ENCODE results near the gene GFOD1. TPM values are rescaled to one million over a fixed set of nuclear protein-coding genes. Genes with fewer than 3 reads are reported as not detected.
A peak's percentile ranks its signal among the peaks of the same experiment; 100 is the strongest.
"Not testable (repeated sequence)": the region's sequence is repeated elsewhere in the genome, so short reads cannot be mapped to it uniquely, and the experiment has no call there.

GFOD1 gene
- total and polyA plus RNA-seq, 4 donors: 2.6 to 16.8 (median 5.0) TPM

DNA sequence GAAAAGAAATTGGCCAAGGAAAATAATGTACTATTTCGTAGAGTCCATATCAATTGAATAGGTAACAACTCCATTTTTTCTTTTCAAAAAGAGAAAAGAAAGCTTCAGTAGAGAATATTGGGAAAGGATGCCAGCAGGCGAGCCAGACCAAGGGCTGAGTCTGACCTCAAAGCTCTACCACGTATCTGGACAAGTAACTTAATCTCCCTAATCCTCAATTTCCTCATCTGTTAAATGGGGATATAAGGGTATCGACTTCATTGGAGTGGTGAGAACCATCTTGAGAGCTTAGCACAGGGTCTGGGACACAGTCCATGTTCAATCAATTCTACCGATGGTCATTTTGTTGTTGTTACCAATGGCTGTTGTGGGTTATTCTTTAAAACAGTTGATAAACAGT lies 95.9 kb downstream of the GFOD1 start (continued):
- TF ChIP-seq SP1 (IDR thresholded peaks at IDR 0.05) (no peak), FOXA1 (IDR thresholded peaks at IDR 0.05) (no peak)

DNA sequence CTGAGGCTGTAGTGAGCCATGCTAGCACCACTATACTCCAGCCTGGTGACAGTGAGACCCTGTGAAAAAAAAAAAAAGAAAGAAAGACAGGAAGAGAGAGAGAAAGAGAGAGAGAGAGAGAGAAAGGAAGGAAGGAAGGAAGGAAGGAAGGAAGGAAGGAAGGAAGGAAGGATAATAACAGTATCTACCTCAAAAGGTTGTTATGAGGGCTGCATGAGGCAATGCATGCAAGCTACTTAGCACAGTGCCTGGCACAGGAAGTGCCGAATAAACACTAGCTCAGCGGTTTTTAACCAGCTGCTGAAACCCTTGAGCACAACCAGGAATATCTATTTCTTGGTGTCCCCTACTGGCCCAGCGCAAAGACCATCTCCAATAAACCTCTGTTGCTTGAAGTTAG lies 96.7 kb downstream of the GFOD1 start:
- 73% methylated on average over 3 of the region's 3 CpGs for WGBS
- H3K9ac ChIP-seq (ENCODE audit: low read depth in 1 of 2, low read length in 2 of 2): no peak overlapping the region
- no peak for TF ChIP-seq FOXA2 (IDR thresholded peaks at IDR 0.05)
- TF ChIP-seq RXRA (IDR thresholded peaks at IDR 0.05): no peak
- no peak for TF ChIP-seq SP1 (IDR thresholded peaks at IDR 0.05)
- TF ChIP-seq HNF4A (conservative IDR thresholded peaks at IDR 0.05): no peak
- TF ChIP-seq, protein P1, sequence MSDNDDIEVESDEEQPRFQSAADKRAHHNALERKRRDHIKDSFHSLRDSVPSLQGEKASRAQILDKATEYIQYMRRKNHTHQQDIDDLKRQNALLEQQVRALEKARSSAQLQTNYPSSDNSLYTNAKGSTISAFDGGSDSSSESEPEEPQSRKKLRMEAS (IDR thresholded peaks at IDR 0.05): no peak
- TF ChIP-seq GABPA (IDR thresholded peaks at IDR 0.05 in 1 of 2, conservative IDR thresholded peaks at IDR 0.05 in 1 of 2): no peak
- no peak for TF ChIP-seq NR2F2 (IDR thresholded peaks at IDR 0.05)
- no peak for TF ChIP-seq YY1 (IDR thresholded peaks at IDR 0.05)
- TF ChIP-seq, protein P2, sequence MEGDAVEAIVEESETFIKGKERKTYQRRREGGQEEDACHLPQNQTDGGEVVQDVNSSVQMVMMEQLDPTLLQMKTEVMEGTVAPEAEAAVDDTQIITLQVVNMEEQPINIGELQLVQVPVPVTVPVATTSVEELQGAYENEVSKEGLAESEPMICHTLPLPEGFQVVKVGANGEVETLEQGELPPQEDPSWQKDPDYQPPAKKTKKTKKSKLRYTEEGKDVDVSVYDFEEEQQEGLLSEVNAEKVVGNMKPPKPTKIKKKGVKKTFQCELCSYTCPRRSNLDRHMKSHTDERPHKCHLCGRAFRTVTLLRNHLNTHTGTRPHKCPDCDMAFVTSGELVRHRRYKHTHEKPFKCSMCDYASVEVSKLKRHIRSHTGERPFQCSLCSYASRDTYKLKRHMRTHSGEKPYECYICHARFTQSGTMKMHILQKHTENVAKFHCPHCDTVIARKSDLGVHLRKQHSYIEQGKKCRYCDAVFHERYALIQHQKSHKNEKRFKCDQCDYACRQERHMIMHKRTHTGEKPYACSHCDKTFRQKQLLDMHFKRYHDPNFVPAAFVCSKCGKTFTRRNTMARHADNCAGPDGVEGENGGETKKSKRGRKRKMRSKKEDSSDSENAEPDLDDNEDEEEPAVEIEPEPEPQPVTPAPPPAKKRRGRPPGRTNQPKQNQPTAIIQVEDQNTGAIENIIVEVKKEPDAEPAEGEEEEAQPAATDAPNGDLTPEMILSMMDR (IDR thresholded peaks at IDR 0.05; ENCODE audit: low read depth, low read length, missing input control): no peak
- TF ChIP-seq, protein P3, sequence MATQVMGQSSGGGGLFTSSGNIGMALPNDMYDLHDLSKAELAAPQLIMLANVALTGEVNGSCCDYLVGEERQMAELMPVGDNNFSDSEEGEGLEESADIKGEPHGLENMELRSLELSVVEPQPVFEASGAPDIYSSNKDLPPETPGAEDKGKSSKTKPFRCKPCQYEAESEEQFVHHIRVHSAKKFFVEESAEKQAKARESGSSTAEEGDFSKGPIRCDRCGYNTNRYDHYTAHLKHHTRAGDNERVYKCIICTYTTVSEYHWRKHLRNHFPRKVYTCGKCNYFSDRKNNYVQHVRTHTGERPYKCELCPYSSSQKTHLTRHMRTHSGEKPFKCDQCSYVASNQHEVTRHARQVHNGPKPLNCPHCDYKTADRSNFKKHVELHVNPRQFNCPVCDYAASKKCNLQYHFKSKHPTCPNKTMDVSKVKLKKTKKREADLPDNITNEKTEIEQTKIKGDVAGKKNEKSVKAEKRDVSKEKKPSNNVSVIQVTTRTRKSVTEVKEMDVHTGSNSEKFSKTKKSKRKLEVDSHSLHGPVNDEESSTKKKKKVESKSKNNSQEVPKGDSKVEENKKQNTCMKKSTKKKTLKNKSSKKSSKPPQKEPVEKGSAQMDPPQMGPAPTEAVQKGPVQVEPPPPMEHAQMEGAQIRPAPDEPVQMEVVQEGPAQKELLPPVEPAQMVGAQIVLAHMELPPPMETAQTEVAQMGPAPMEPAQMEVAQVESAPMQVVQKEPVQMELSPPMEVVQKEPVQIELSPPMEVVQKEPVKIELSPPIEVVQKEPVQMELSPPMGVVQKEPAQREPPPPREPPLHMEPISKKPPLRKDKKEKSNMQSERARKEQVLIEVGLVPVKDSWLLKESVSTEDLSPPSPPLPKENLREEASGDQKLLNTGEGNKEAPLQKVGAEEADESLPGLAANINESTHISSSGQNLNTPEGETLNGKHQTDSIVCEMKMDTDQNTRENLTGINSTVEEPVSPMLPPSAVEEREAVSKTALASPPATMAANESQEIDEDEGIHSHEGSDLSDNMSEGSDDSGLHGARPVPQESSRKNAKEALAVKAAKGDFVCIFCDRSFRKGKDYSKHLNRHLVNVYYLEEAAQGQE (IDR thresholded peaks at IDR 0.05): no peak
- TF ChIP-seq, protein P4, sequence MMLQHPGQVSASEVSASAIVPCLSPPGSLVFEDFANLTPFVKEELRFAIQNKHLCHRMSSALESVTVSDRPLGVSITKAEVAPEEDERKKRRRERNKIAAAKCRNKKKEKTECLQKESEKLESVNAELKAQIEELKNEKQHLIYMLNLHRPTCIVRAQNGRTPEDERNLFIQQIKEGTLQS (IDR thresholded peaks at IDR 0.05): no peak
- TF ChIP-seq JUND (IDR thresholded peaks at IDR 0.05): no peak
- no peak overlapping the region for H3K4me3 ChIP-seq (ENCODE audit: low read depth in 1 of 3, low read length in 3 of 3)
- DNase-seq (ENCODE audit: low spot score): peak; percentile 6
- H3K27ac ChIP-seq (ENCODE audit: low read depth in 1 of 2, low read length in 2 of 2): no peak overlapping the region
- H3K9me3 ChIP-seq (ENCODE audit: control insufficient read depth in 4 of 4, low read length in 3 of 4): no peaks in the 10 kb centered on the region
- H3K27me3 ChIP-seq (ENCODE audit: control insufficient read depth in 4 of 4, insufficient read depth in 4 of 4, low read length in 3 of 4): no peaks in the 10 kb centered on the region
- peaks cover 0 to 10% (median 4%) of the 10 kb centered on the region in 4 donors for H3K4me1 ChIP-seq (ENCODE audit: control insufficient read depth in 4 of 4, insufficient read depth in 4 of 4, low read length in 3 of 4)
- H3K36me3 ChIP-seq (ENCODE audit: control insufficient read depth in 4 of 4, insufficient read depth in 3 of 4, low read depth in 1 of 4, low read length in 3 of 4): no peaks in the 10 kb centered on the region

DNA sequence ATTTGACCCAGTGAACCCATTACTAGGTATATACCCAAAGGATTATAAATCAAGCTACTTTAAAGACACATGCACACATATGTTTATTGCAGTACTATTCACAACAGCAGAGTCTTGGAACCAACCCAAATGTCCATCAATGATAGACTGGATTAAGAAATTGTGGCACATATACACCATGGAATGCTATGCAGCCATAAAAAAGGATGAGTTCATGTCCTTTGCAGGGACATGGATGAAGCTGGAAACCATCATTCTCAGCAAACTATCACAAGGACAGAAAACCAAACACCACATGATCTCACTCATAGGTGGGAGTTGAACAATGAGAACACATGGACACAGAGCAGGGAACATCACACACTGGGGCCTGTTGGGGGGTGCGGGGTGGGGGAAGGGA lies 98.2 kb downstream of the GFOD1 start:
- not testable (repeated sequence) for H3K27me3 ChIP-seq (ENCODE audit: control insufficient read depth in 4 of 4, insufficient read depth in 4 of 4, low read length in 3 of 4); H3K27ac ChIP-seq (ENCODE audit: low read depth in 1 of 2, low read length in 2 of 2); H3K4me3 ChIP-seq (ENCODE audit: low read depth in 1 of 3, low read length in 3 of 3); H3K4me1 ChIP-seq (ENCODE audit: control insufficient read depth in 4 of 4, insufficient read depth in 4 of 4, low read length in 3 of 4); H3K9ac ChIP-seq (ENCODE audit: low read depth in 1 of 2, low read length in 2 of 2); DNase-seq (ENCODE audit: low spot score); H3K9me3 ChIP-seq (ENCODE audit: control insufficient read depth in 4 of 4, low read length in 3 of 4); H3K36me3 ChIP-seq (ENCODE audit: control insufficient read depth in 4 of 4, insufficient read depth in 3 of 4, low read depth in 1 of 4, low read length in 3 of 4)
- WGBS: 98% methylated on average over 1 of the region's 1 CpG

DNA sequence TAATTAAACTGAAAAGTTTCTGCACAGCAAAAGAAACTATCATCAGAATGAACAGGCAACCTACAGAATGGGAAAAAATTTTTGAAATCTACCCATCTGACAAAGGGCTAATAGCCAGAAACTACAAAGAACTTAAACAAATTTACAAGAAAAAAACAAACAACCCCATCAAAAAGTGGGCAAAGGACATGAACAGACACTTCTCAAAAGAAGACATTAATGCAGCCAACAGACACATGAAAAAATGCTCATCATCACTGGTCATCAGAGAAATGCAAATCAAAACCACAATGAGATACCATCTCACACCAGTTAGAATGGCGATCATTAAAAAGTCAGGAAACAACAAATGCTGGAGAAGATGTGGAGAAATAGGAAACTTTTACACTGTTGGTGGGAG lies 98.6 kb downstream of the GFOD1 start:
- not testable (repeated sequence) for H3K9me3 ChIP-seq (ENCODE audit: control insufficient read depth in 4 of 4, low read length in 3 of 4); H3K4me3 ChIP-seq (ENCODE audit: low read depth in 1 of 3, low read length in 3 of 3); H3K9ac ChIP-seq (ENCODE audit: low read depth in 1 of 2, low read length in 2 of 2); H3K27me3 ChIP-seq (ENCODE audit: control insufficient read depth in 4 of 4, insufficient read depth in 4 of 4, low read length in 3 of 4); DNase-seq (ENCODE audit: low spot score); H3K36me3 ChIP-seq (ENCODE audit: control insufficient read depth in 4 of 4, insufficient read depth in 3 of 4, low read depth in 1 of 4, low read length in 3 of 4); H3K27ac ChIP-seq (ENCODE audit: low read depth in 1 of 2, low read length in 2 of 2)
- WGBS: 100% methylated on average over 1 of the region's 1 CpG
- H3K4me1 ChIP-seq (ENCODE audit: control insufficient read depth in 4 of 4, insufficient read depth in 4 of 4, low read length in 3 of 4): peaks cover 0 to 11% (median 5%) of the 10 kb centered on the region in 4 donors
